ENCODE measurements around the gene ACP3. TPM values are rescaled to one million over a fixed set of nuclear protein-coding genes. Genes with fewer than 3 reads are reported as not detected.

The ACP3 gene
- total and polyA plus RNA-seq, 2 donors (not counting 1 experiment from before 2014, with no cell fraction given), result 3.5 to 25.3 TPM

- Histone ChIP-seq H3K36me3 (ENCODE audit: control insufficient read depth, insufficient read depth, low read length) (no peaks in the 10 kb centered on the region), H3K27ac (ENCODE audit: insufficient read depth, low read length) (no peak overlapping the region), H3K4me1 (ENCODE audit: control insufficient read depth, extremely low read depth, insufficient read depth, low read length) (peaks cover 6% of the 10 kb centered on the region), H3K79me2 (ENCODE audit: control insufficient read depth, insufficient read depth, low read length) (no peaks in the 10 kb centered on the region), H3K4me2 (ENCODE audit: extremely low read depth, insufficient read depth, low read length) (peak overlapping the region; percentile 65), H3K9me3 (ENCODE audit: control insufficient read depth, insufficient read depth, low read depth, low read length) (no peaks in the 10 kb centered on the region), H3K27me3 (ENCODE audit: control insufficient read depth, insufficient read depth, low read length) (no peaks in the 10 kb centered on the region), H3K9ac (ENCODE audit: insufficient read depth, low read length) (no peak overlapping the region), H3K4me3 (replicated peaks in 1 of 4; ENCODE audit: control extremely low read depth in 1 of 4, insufficient read depth in 1 of 4, low read depth in 3 of 4, low read length in 4 of 4) (peak overlapping the region in 3 of 4 experiments; percentile 4 to 48 (median 7)), H4K20me1 (ENCODE audit: control insufficient read depth, extremely low read depth, insufficient read depth, low read length) (no peaks in the 10 kb centered on the region), H2AFZ (ENCODE audit: low read length) (no peak overlapping the region)
- TF ChIP-seq CTCF (conservative IDR thresholded peaks at IDR 0.05 in 1 of 2, IDR thresholded peaks at IDR 0.05 in 1 of 2; ENCODE audit: low read depth in 1 of 2, low read length in 2 of 2) (no peak), EZH2 (IDR thresholded peaks at IDR 0.05; ENCODE audit: low read length, missing control alignments) (no peak)
- DNase-seq (ENCODE audit: low read depth in 2 of 2), result peak; percentile 53 to 73
These were observed 1.2 kb downstream of the ACP3 start for GRCh38 chr3:132318451-132318850.

GRCh38 chr3:132321304-132321703 is 4.1 kb downstream of the ACP3 start:
- Histone ChIP-seq H3K4me3 (replicated peaks in 1 of 4; ENCODE audit: control extremely low read depth in 1 of 4, insufficient read depth in 1 of 4, low read depth in 3 of 4, low read length in 4 of 4) (no peak overlapping the region), H3K9ac (ENCODE audit: insufficient read depth, low read length) (no peak overlapping the region), H4K20me1 (ENCODE audit: control insufficient read depth, extremely low read depth, insufficient read depth, low read length) (no peaks in the 10 kb centered on the region), H3K27me3 (ENCODE audit: control insufficient read depth, insufficient read depth, low read length) (no peaks in the 10 kb centered on the region), H3K27ac (ENCODE audit: insufficient read depth, low read length) (no peak overlapping the region), H3K4me2 (ENCODE audit: extremely low read depth, insufficient read depth, low read length) (no peak overlapping the region), H3K4me1 (ENCODE audit: control insufficient read depth, extremely low read depth, insufficient read depth, low read length) (peaks cover 4% of the 10 kb centered on the region), H3K9me3 (ENCODE audit: control insufficient read depth, insufficient read depth, low read depth, low read length) (no peaks in the 10 kb centered on the region), H3K36me3 (ENCODE audit: control insufficient read depth, insufficient read depth, low read length) (no peaks in the 10 kb centered on the region), H3K79me2 (ENCODE audit: control insufficient read depth, insufficient read depth, low read length) (no peaks in the 10 kb centered on the region), H2AFZ (ENCODE audit: low read length) (no peak overlapping the region)
- peak; percentile 12 to 25 for DNase-seq (ENCODE audit: low read depth in 2 of 2)
- TF ChIP-seq CTCF (conservative IDR thresholded peaks at IDR 0.05 in 1 of 2, IDR thresholded peaks at IDR 0.05 in 1 of 2; ENCODE audit: low read depth in 1 of 2, low read length in 2 of 2) (no peak), EZH2 (IDR thresholded peaks at IDR 0.05; ENCODE audit: low read length, missing control alignments) (no peak)

- Histone ChIP-seq H3K9me3 (ENCODE audit: control insufficient read depth, insufficient read depth, low read depth, low read length) (no peaks in the 10 kb centered on the region), H3K4me1 (ENCODE audit: control insufficient read depth, extremely low read depth, insufficient read depth, low read length) (no peaks in the 10 kb centered on the region), H4K20me1 (ENCODE audit: control insufficient read depth, extremely low read depth, insufficient read depth, low read length) (no peaks in the 10 kb centered on the region), H3K9ac (ENCODE audit: insufficient read depth, low read length) (no peak overlapping the region), H3K27ac (ENCODE audit: insufficient read depth, low read length) (no peak overlapping the region), H3K36me3 (ENCODE audit: control insufficient read depth, insufficient read depth, low read length) (no peaks in the 10 kb centered on the region), H2AFZ (ENCODE audit: low read length) (no peak overlapping the region), H3K27me3 (ENCODE audit: control insufficient read depth, insufficient read depth, low read length) (no peaks in the 10 kb centered on the region), H3K4me3 (replicated peaks in 1 of 4; ENCODE audit: control extremely low read depth in 1 of 4, insufficient read depth in 1 of 4, low read depth in 3 of 4, low read length in 4 of 4) (no peak overlapping the region), H3K4me2 (ENCODE audit: extremely low read depth, insufficient read depth, low read length) (no peak overlapping the region), H3K79me2 (ENCODE audit: control insufficient read depth, insufficient read depth, low read length) (no peaks in the 10 kb centered on the region)
- no peak for DNase-seq (ENCODE audit: low read depth in 2 of 2)
- TF ChIP-seq CTCF (conservative IDR thresholded peaks at IDR 0.05 in 1 of 2, IDR thresholded peaks at IDR 0.05 in 1 of 2; ENCODE audit: low read depth in 1 of 2, low read length in 2 of 2) (no peak), EZH2 (IDR thresholded peaks at IDR 0.05; ENCODE audit: low read length, missing control alignments) (no peak)
These were observed 7.9 kb downstream of the ACP3 start for GRCh38 chr3:132325103-132325606.

Data from fibroblast of lung (primary cell).